Activated CD8-positive, alpha-beta memory T cell treated with anti-CD3 and anti-CD28 coated beads, Interleukin-2, amount 10 ng/mL, durations not matched to agents 7 days and 5 days (primary cell): Measurements from ENCODE around the gene PLCD3. TPM values are rescaled to one million over a fixed set of nuclear protein-coding genes. Genes with fewer than 3 reads are reported as not detected.

Source experiments
- ATAC-seq: fragments of 150-1000 bp; cut with Tn5 transposase; one replicate; pipeline ENCODE4 v1.10.0; 2021; ENCODE audit warnings: moderate library complexity
- CTCF ChIA-PET: fragments of 350-600 bp; sonication (Branson Sonifier 250); formaldehyde crosslinking; loops from one replicate; lab custom pipeline; 2021; ENCODE audit warnings: antibody characterized with exemption; lab: Charles Lee
- DNase-seq: peaks from one replicate; pipeline ENCODE4 v3.0.0-alpha.2; 2020
- H3K27ac Mint-ChIP-seq: one replicate; pipeline ENCODE4 v1.8.0; 2021; ENCODE audit warnings: mild to moderate bottlenecking, mixed read lengths
- H3K27me3 Mint-ChIP-seq: one replicate; pipeline ENCODE4 v1.8.0; 2021; ENCODE audit warnings: mixed read lengths
- H3K36me3 Mint-ChIP-seq: one replicate; pipeline ENCODE4 v1.8.0; 2021; ENCODE audit warnings: mild to moderate bottlenecking, mixed read lengths
- H3K4me1 Mint-ChIP-seq: one replicate; pipeline ENCODE4 v1.8.0; 2021; ENCODE audit warnings: mixed read lengths
- H3K4me3 Mint-ChIP-seq: one replicate; pipeline ENCODE4 v1.8.0; 2021; ENCODE audit warnings: mild to moderate bottlenecking, moderate library complexity, mixed read lengths
- H3K9me3 Mint-ChIP-seq: one replicate; pipeline ENCODE4 v1.8.0; 2022; ENCODE audit warnings: low read depth, mixed read lengths
- total RNA-seq, 2 experiments: library from RNA; stranded (reverse); gene quantifications; one replicate each; pipeline ENCODE4 v1.2.3, GENCODE V29; 2021

PLCD3 gene
- total RNA-seq, 2 experiments from 2014 or later = 2.6 to 5.2 TPM

- Mint-ChIP-seq H3K36me3 (peaks cover 33% of the 10 kb centered on the region), H3K4me3 (no peak overlapping the region), H3K27me3 (no peaks in the 10 kb centered on the region), H3K9me3 (no peaks in the 10 kb centered on the region), H3K4me1 (peaks cover 12% of the 10 kb centered on the region), H3K27ac (no peak overlapping the region)
- CTCF ChIA-PET = interaction anchor here (0.7 to 1.1 kb wide), 2 partner anchors 12 to 17 kb away, joined by 3 read pairs; no protein-coding TSS in a partner anchor
- no peak for DNase-seq
- ATAC-seq = no peak
These were observed 51.1 kb downstream of the PLCD3 start for GRCh38 chr17:45081047-45081703.

- Mint-ChIP-seq H3K27me3 (no peaks in the 10 kb centered on the region), H3K4me3 (no peak overlapping the region), H3K9me3 (no peaks in the 10 kb centered on the region), H3K27ac (no peak overlapping the region), H3K4me1 (peaks cover 20% of the 10 kb centered on the region), H3K36me3 (peaks cover 39% of the 10 kb centered on the region)
- CTCF ChIA-PET = interaction anchor here (2.3 kb wide), 1 partner anchor 58 kb away, joined by 7 read pairs; the partner anchor contains the start of gene ACBD4
- no peak for DNase-seq
- ATAC-seq = no peak
These were observed 54.7 kb downstream of the PLCD3 start for GRCh38 chr17:45077643-45078042.

- no peak for ATAC-seq
- peaks cover 35% of the 10 kb centered on the region for H3K36me3 Mint-ChIP-seq
- no peak overlapping the region for H3K27ac Mint-ChIP-seq
- H3K27me3 Mint-ChIP-seq = no peaks in the 10 kb centered on the region
- no peaks in the 10 kb centered on the region for H3K9me3 Mint-ChIP-seq
- no peak overlapping the region for H3K4me3 Mint-ChIP-seq
- peaks cover 20% of the 10 kb centered on the region for H3K4me1 Mint-ChIP-seq
- DNase-seq = no peak
- CTCF ChIA-PET = interaction anchor here (1.1 to 1.6 kb wide), 2 partner anchors 10 to 23 kb away, joined by 3 read pairs; no protein-coding TSS in a partner anchor
These were observed 58.8 kb downstream of the PLCD3 start for GRCh38 chr17:45073414-45074070.

GRCh38 chr17:45070809-45071208 lies 61.5 kb downstream of the PLCD3 start:
- no peak for ATAC-seq
- CTCF ChIA-PET = interaction anchor here (2.9 kb wide), 1 partner anchor 28 kb away, joined by 13 read pairs; no protein-coding TSS in a partner anchor
- Mint-ChIP-seq H3K4me3 (no peak overlapping the region), H3K27ac (no peak overlapping the region), H3K27me3 (no peaks in the 10 kb centered on the region), H3K4me1 (peaks cover 7% of the 10 kb centered on the region), H3K9me3 (no peaks in the 10 kb centered on the region), H3K36me3 (peaks cover 35% of the 10 kb centered on the region)
- DNase-seq = no peak

DNA sequence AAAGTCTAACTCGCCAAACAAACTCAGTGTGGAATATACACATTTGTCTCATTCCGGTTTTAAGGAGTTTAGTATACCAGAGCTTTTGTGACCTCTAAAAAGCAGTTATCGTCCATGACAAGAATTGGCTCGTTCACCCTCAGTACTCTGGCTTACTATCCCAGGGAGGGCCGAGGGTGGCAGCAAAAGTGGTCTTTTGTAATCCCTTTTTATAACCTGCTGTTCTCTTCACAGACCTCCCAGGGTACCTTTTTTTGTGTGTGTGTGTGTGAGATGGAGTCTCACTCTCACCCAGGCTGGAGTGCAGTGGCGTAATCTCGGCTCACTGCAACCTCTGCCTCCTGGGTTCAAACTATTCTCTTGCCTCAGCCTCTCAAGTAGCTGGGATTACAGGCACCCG lies 62.3 kb downstream of the PLCD3 start:
- H3K9me3 Mint-ChIP-seq = no peaks in the 10 kb centered on the region
- ATAC-seq (no peak), DNase-seq (no peak)
- no peaks in the 10 kb centered on the region for H3K27me3 Mint-ChIP-seq
- CTCF ChIA-PET = interaction anchor here (2.9 kb wide), 1 partner anchor 29 kb away, joined by 13 read pairs; no protein-coding TSS in a partner anchor
- H3K4me3 Mint-ChIP-seq = no peak overlapping the region
- H3K4me1 Mint-ChIP-seq = peaks cover 7% of the 10 kb centered on the region
- H3K36me3 Mint-ChIP-seq = peaks cover 37% of the 10 kb centered on the region
- no peak overlapping the region for H3K27ac Mint-ChIP-seq

GRCh38 chr17:45067637-45068036 lies 64.7 kb downstream of the PLCD3 start:
- ATAC-seq = no peak

DNA sequence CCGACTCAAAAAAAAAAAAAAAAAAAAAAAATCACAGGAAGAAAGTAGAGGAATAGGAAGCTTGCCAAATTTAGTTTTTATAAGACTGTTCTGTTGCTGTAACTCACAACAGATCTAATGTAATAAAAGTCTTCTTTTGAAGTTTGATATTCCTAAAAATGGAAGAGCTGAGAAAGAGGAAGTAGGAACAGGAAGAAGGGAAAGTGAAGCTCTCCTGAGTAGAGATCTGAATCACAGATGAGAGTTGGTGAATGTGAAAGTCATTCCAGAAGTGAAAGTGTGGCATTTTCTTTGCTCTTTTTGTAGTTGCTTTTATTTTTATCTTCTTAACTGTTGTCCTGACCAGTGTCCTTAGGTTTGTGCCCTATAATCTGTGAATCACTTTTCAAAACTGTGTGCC lies 69.1 kb downstream of the PLCD3 start:
- ATAC-seq (no peak), DNase-seq (no peak)
- Mint-ChIP-seq H3K36me3 (peaks cover 25% of the 10 kb centered on the region), H3K27ac (no peak overlapping the region), H3K4me3 (no peak overlapping the region), H3K9me3 (no peaks in the 10 kb centered on the region), H3K27me3 (no peaks in the 10 kb centered on the region), H3K4me1 (peaks cover 42% of the 10 kb centered on the region)
- CTCF ChIA-PET = interaction anchor here (1.4 kb wide), 1 partner anchor 184 kb away, joined by 3 read pairs; no protein-coding TSS in a partner anchor

More at GRCh38 chr17:45067637-45068036, 64.7 kb downstream of the PLCD3 start:
- CTCF ChIA-PET = interaction anchor here (0.8 to 2.1 kb wide), 4 partner anchors 17 to 68 kb away, joined by 3 to 5 read pairs (median 4); partner anchors contain the start of gene ACBD4
- Mint-ChIP-seq H3K27ac (no peak overlapping the region), H3K9me3 (no peaks in the 10 kb centered on the region), H3K27me3 (no peaks in the 10 kb centered on the region), H3K4me3 (no peak overlapping the region), H3K4me1 (peaks cover 18% of the 10 kb centered on the region), H3K36me3 (peaks cover 33% of the 10 kb centered on the region)
- DNase-seq = no peak

GRCh38 chr17:45061606-45062205 lies 70.6 kb downstream of the PLCD3 start:
- peak overlapping the region; percentile 92 for H3K27ac Mint-ChIP-seq
- H3K4me3 Mint-ChIP-seq = peak overlapping the region; percentile 90
- H3K4me1 Mint-ChIP-seq = peaks cover 42% of the 10 kb centered on the region
- CTCF ChIA-PET = interaction anchor here (0.9 to 2.4 kb wide), 9 partner anchors 9 to 256 kb away, joined by 3 to 13 read pairs (median 5); partner anchors contain the start of gene ACBD4
- ATAC-seq = no peak
- DNase-seq = no peak
- H3K9me3 Mint-ChIP-seq = no peaks in the 10 kb centered on the region
- peaks cover 14% of the 10 kb centered on the region for H3K36me3 Mint-ChIP-seq
- no peaks in the 10 kb centered on the region for H3K27me3 Mint-ChIP-seq

- H3K27ac Mint-ChIP-seq = peak within 1 kb of the TSS; percentile 92
- H3K27me3 Mint-ChIP-seq = no peaks in the 10 kb centered on the region
- peaks cover 43% of the 10 kb centered on the region for H3K4me1 Mint-ChIP-seq
- CTCF ChIA-PET = interaction anchor here (0.9 to 2.4 kb wide), 12 partner anchors 9 to 256 kb away, joined by 3 to 13 read pairs (median 4); partner anchors contain the start of genes ACBD4 and DCAKD
- H3K36me3 Mint-ChIP-seq = peaks cover 14% of the 10 kb centered on the region
- H3K4me3 Mint-ChIP-seq = peak within 1 kb of the TSS; percentile 90
- DNase-seq = peak; percentile 99
- ATAC-seq = peak; percentile 92
- no peaks in the 10 kb centered on the region for H3K9me3 Mint-ChIP-seq
These were observed 71.3 kb downstream of the PLCD3 start, which contains the start of gene NMT1 for GRCh38 chr17:45060797-45061605. NMT1 (plus strand) TSS chr17:45061317; CDS start chr17:45061330, 13 bp downstream.

- Mint-ChIP-seq H3K27ac (peak overlapping the region; percentile 92), H3K27me3 (no peaks in the 10 kb centered on the region), H3K36me3 (peaks cover 14% of the 10 kb centered on the region), H3K4me3 (peak overlapping the region; percentile 90), H3K9me3 (no peaks in the 10 kb centered on the region), H3K4me1 (peaks cover 47% of the 10 kb centered on the region)
- DNase-seq = no peak
- no peak for ATAC-seq
- CTCF ChIA-PET = interaction anchor here (0.9 to 2.4 kb wide), 10 partner anchors 8 to 137 kb away, joined by 3 to 13 read pairs (median 4); partner anchors contain the start of genes ACBD4 and DCAKD
These were observed 71.9 kb downstream of the PLCD3 start for GRCh38 chr17:45060382-45060796.
